Measurements from ENCODE around the gene AP4E1.

GRCh38 chr15:50911621-50912020 is 3.1 kb downstream of the AP4E1 start:
- TF ChIP-seq REST (IDR thresholded peaks at IDR 0.05; ENCODE audit: insufficient read depth in 1 of 2, low read depth in 2 of 2, low read length in 2 of 2), result no peak
- no peak for TF ChIP-seq POLR2AphosphoS5 (IDR thresholded peaks at IDR 0.05; ENCODE audit: low read depth, low read length)
- no peak for TF ChIP-seq TAF1 (IDR thresholded peaks at IDR 0.05; ENCODE audit: borderline replicate concordance, insufficient read depth, low read length)
- TF ChIP-seq FOXP2 (optimal IDR thresholded peaks at IDR 0.05; ENCODE audit: borderline replicate concordance, extremely low read depth, extremely low read length, insufficient read depth), result no peak
- TF ChIP-seq SIN3A (IDR thresholded peaks at IDR 0.05; ENCODE audit: borderline replicate concordance, insufficient read depth, low read length), result no peak
